SU-DHL-6 (cell line): Measurements from ENCODE around the gene OR52E8.
A peak's percentile ranks its signal among the peaks of the same experiment; 100 is the strongest.

Experiments
- H2AFZ ChIP-seq: fragments of 200-600 bp; sonication (generic); 2 replicates; pipeline ENCODE4 v1.6.1; 2014; ENCODE audit warnings: low read depth, mild to moderate bottlenecking, moderate library complexity, mixed read lengths, antibody characterized with exemption, low read length; ENCODE audit not compliant: severe bottlenecking
- H3F3A ChIP-seq: fragments of 200-600 bp; shearing (Covaris generic); 2 replicates; pipeline ENCODE4 v1.6.0; 2016; ENCODE audit warnings: antibody characterized with exemption, mild to moderate bottlenecking; ENCODE audit not compliant: insufficient read depth
- H3K27ac ChIP-seq: fragments of 200-600 bp; sonication (generic); 2 replicates; pipeline ENCODE4 v1.5.1; 2016; ENCODE audit warnings: low read depth, mild to moderate bottlenecking, low read length, moderate library complexity, mixed read lengths
- H3K27me3 ChIP-seq: fragments of 200-600 bp; sonication (generic), shearing (Covaris generic); 2 replicates; pipeline ENCODE4 v1.6.0; 2014; ENCODE audit warnings: mild to moderate bottlenecking, low read length
- H3K36me3 ChIP-seq: fragments of 200-600 bp; sonication (generic); 2 replicates; pipeline ENCODE4 v1.6.1; 2014; ENCODE audit warnings: mild to moderate bottlenecking, low read length, mixed read lengths
- H3K4me2 ChIP-seq: fragments of 300-600, 200-600 bp; shearing (Covaris generic), sonication (generic); 2 replicates; pipeline ENCODE4 v1.6.0; 2014; ENCODE audit warnings: low read length, low read depth, mild to moderate bottlenecking; ENCODE audit not compliant: poor library complexity, severe bottlenecking
- H3K4me3 ChIP-seq: fragments of 200-600 bp; sonication (generic); 2 replicates; pipeline ENCODE4 v1.5.1; 2014; ENCODE audit warnings: antibody characterized with exemption, low read length, mild to moderate bottlenecking, mixed read lengths; ENCODE audit not compliant: insufficient read depth, poor library complexity, severe bottlenecking
- H3K79me2 ChIP-seq: fragments of 200-600 bp; sonication (generic); 2 replicates; pipeline ENCODE4 v1.6.1; 2014; ENCODE audit warnings: mild to moderate bottlenecking, low read length, moderate library complexity; ENCODE audit not compliant: insufficient read depth
- H3K9ac ChIP-seq: fragments of 200-600 bp; sonication (generic); 2 replicates; pipeline ENCODE4 v1.7.0; 2014; ENCODE audit warnings: mild to moderate bottlenecking, low read length
- H3K9me2 ChIP-seq: fragments of 200-600 bp; sonication (generic); replicated peaks from 2 replicates; pipeline ENCODE4 v1.6.1; 2014; ENCODE audit warnings: low read length; ENCODE audit not compliant: insufficient read depth
- H3K9me3 ChIP-seq: fragments of 200-600 bp; sonication (generic); 2 replicates; pipeline ENCODE4 v1.6.1; 2014; ENCODE audit warnings: low read length, mixed read lengths; ENCODE audit not compliant: insufficient read depth
- H4K20me1 ChIP-seq: fragments of 200-600 bp; sonication (generic); 2 replicates; pipeline ENCODE4 v1.6.1; 2014; ENCODE audit warnings: low read depth, mild to moderate bottlenecking, antibody characterized with exemption, low read length, moderate library complexity, mixed read lengths
- EZH2phosphoT487 ChIP-seq: fragments of 200-600 bp; sonication (generic), shearing (Covaris generic); conservative IDR thresholded peaks from 2 replicates; pipeline ENCODE4 v1.6.1; 2018; ENCODE audit warnings: mild to moderate bottlenecking, antibody characterized with exemption, low read length, moderate library complexity, mixed read lengths
- TF ChIP-seq, protein P1 (sequence below): fragments of 200-600 bp; sonication (generic); IDR thresholded peaks from one replicate; pipeline ENCODE4 v1.5.1; 2017; ENCODE audit warnings: antibody characterized with exemption, mild to moderate bottlenecking, low read length, moderate library complexity; ENCODE audit not compliant: insufficient read depth, poor library complexity, severe bottlenecking

OR52E8 gene

DNA sequence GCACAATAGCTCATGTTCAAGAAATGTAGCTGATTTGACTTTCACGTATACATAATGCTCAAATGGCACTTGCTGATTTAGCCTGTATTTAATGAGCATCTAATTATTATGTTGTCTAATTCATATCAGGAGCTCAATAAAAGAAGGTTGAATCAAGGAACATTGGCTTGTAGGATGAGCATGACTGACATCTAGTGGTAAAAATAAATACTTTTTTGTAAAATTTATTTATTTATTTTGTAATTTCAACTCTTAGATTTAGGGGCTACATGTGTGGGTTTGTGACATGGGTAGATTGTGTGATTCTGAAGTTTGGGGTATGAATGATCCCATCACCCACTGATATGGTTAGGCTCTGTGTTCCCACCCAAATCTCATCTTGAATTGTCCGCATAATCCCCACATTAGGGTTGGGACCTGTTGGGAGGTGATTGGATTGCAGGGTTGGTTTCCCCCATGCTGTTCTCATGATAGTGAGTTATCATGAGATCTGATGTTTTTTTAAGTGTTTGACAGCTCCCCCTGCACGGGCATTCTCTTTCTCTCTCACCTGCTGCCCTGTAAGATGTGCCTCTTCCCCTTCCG lies 33.8 kb upstream of the OR52E8 start:
- Histone ChIP-seq H3K27me3 (no peaks in the 10 kb centered on the region), H3K9ac (no peak overlapping the region), H2AFZ (no peak overlapping the region), H4K20me1 (peaks cover 5% of the 10 kb centered on the region; the same call in 1 of the 2 replicates), H3K36me3 (no peaks in the 10 kb centered on the region), H3K9me3 (no peaks in the 10 kb centered on the region), H3K4me3 (no peak overlapping the region), H3K4me2 (no peak overlapping the region), H3K27ac (no peak overlapping the region), H3K9me2 (no peaks in the 10 kb centered on the region), H3K79me2 (no peaks in the 10 kb centered on the region), H3F3A (no peaks in the 10 kb centered on the region)
- TF ChIP-seq, protein P1, sequence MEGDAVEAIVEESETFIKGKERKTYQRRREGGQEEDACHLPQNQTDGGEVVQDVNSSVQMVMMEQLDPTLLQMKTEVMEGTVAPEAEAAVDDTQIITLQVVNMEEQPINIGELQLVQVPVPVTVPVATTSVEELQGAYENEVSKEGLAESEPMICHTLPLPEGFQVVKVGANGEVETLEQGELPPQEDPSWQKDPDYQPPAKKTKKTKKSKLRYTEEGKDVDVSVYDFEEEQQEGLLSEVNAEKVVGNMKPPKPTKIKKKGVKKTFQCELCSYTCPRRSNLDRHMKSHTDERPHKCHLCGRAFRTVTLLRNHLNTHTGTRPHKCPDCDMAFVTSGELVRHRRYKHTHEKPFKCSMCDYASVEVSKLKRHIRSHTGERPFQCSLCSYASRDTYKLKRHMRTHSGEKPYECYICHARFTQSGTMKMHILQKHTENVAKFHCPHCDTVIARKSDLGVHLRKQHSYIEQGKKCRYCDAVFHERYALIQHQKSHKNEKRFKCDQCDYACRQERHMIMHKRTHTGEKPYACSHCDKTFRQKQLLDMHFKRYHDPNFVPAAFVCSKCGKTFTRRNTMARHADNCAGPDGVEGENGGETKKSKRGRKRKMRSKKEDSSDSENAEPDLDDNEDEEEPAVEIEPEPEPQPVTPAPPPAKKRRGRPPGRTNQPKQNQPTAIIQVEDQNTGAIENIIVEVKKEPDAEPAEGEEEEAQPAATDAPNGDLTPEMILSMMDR = peak; percentile 19
- no peak for TF ChIP-seq EZH2phosphoT487

DNA sequence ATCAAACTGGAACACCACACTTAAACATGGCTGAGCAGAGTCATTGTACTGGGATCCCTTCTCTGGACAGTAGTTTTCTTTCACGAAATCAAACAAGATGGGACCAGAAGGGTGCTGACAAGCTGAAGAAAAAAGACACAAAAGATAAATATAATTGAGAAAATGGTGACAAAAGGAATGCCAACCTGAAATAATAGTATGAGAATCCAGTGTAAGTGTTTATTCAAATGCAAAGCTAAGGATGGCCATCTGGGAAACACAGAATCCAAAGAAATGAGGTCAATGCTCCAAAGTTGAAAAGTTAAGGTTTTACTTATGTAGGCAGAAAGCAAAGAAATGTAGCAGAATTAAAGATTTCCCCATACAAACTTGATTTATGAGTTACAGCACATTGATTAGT lies 30.2 kb upstream of the OR52E8 start:
- Histone ChIP-seq H3K9ac (no peak overlapping the region), H3K27me3 (no peaks in the 10 kb centered on the region), H3K9me3 (no peaks in the 10 kb centered on the region), H3K27ac (no peak overlapping the region), H3K36me3 (no peaks in the 10 kb centered on the region), H3K4me2 (no peak overlapping the region), H4K20me1 (peaks cover 5% of the 10 kb centered on the region; the same call in 1 of the 2 replicates), H3K9me2 (no peaks in the 10 kb centered on the region), H3K4me3 (no peak overlapping the region), H3F3A (no peaks in the 10 kb centered on the region), H3K79me2 (no peaks in the 10 kb centered on the region), H2AFZ (no peak overlapping the region)
- no peak for TF ChIP-seq EZH2phosphoT487
- TF ChIP-seq, protein P1 = no peak

DNA sequence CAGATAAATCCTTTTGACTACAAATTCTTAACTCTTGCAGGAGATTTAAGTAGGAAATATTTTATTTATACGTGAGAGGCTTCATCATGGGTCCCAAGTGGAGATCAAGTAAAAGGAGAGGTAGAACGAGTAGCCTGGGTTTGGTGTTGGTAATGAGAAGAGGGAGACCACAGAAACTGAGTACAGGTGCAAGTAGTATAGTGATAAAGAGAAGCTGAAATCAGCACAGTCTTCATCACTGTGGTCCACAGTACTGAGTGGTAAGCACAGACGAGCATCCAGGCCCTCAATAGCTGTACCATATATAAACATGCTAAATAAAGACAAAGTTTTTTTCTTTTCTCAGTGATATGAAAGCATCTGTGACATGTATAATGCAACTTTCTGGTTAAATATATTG lies 29.7 kb upstream of the OR52E8 start:
- H3K79me2 ChIP-seq = no peaks in the 10 kb centered on the region

More for the DNA sequence above, 29.7 kb upstream of the OR52E8 start:
- H3K27ac ChIP-seq = no peak overlapping the region
- TF ChIP-seq, protein P1 = no peak
- no peak for TF ChIP-seq EZH2phosphoT487
- H3K4me2 ChIP-seq = no peak overlapping the region
- H3K4me3 ChIP-seq = no peak overlapping the region
- peaks cover 3% of the 10 kb centered on the region; the same call in 1 of the 2 replicates for H4K20me1 ChIP-seq
- H3K9me3 ChIP-seq = no peaks in the 10 kb centered on the region
- H3F3A ChIP-seq = no peaks in the 10 kb centered on the region
- no peaks in the 10 kb centered on the region for H3K27me3 ChIP-seq
- H3K9ac ChIP-seq = no peak overlapping the region
- H3K36me3 ChIP-seq = no peaks in the 10 kb centered on the region
- no peak overlapping the region for H2AFZ ChIP-seq
- no peaks in the 10 kb centered on the region for H3K9me2 ChIP-seq
